ENCODE data around the gene ING4. TPM values are rescaled to one million over a fixed set of nuclear protein-coding genes. Genes with fewer than 3 reads are reported as not detected.

ING4 gene
- total and polyA plus RNA-seq, 8 donors, result 8.7 to 53.6 (median 38.6) TPM

DNA sequence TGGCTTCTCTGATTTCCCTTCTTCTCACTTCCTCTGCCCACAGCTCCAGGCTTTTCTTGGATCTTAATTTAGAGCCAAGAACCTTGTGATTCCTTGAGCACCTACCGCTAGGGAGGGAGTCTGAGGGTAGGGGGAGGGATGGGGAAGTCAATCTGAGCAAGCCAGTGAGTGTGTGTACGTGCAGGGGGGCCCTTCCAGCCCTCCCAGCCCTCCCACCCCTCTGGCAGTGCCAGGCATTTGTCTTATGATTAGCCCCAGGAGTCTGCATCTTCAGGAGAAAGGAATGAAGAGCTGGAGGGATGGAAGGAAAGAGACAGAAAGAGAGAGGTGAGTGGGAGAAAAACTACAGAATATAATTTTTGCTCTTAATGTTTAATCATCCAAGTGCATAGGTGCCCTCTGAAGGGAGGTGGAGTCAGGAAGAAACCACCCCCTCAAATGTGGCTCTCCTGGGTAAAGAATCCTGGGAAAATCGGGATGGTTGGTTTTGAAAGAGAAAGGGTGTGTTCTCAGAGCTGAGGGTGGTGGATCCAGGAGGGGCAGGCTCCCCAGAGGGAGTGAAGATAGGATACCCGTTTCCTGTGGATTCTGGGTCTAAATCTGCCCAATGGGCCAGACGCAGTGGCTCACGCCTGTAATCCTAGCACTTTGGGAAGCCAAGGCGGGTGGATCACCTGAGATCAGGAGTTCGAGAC is 35.6 kb upstream of the ING4 start:
- H3K36me3 ChIP-seq, result no peaks in the 10 kb centered on the region
- no peak for DNase-seq
- H3K9me3 ChIP-seq, result no peaks in the 10 kb centered on the region
- no peak overlapping the region for H3K27ac ChIP-seq
- H3K4me1 ChIP-seq, result peaks cover 14 to 22% (median 18%) of the 10 kb centered on the region in 4 donors
- H3K4me3 ChIP-seq, result no peak overlapping the region
- WGBS, 5 donors, result 53 to 60% (median 56%) methylated on average over 8 of the region's 8 CpGs
- H3K27me3 ChIP-seq, result peaks cover 9 to 93% (median 54%) of the 10 kb centered on the region in 3 donors
- intact Hi-C loops (cut with DNase I; ENCODE audit: low total_unique reads), result no loop called here
- TF ChIP-seq, protein P1, sequence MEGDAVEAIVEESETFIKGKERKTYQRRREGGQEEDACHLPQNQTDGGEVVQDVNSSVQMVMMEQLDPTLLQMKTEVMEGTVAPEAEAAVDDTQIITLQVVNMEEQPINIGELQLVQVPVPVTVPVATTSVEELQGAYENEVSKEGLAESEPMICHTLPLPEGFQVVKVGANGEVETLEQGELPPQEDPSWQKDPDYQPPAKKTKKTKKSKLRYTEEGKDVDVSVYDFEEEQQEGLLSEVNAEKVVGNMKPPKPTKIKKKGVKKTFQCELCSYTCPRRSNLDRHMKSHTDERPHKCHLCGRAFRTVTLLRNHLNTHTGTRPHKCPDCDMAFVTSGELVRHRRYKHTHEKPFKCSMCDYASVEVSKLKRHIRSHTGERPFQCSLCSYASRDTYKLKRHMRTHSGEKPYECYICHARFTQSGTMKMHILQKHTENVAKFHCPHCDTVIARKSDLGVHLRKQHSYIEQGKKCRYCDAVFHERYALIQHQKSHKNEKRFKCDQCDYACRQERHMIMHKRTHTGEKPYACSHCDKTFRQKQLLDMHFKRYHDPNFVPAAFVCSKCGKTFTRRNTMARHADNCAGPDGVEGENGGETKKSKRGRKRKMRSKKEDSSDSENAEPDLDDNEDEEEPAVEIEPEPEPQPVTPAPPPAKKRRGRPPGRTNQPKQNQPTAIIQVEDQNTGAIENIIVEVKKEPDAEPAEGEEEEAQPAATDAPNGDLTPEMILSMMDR (IDR thresholded peaks at IDR 0.05), result no peak
- no peak for TF ChIP-seq POLR2AphosphoS5 (IDR thresholded peaks at IDR 0.05)
- TF ChIP-seq POLR2A (IDR thresholded peaks at IDR 0.05), result no peak

DNA sequence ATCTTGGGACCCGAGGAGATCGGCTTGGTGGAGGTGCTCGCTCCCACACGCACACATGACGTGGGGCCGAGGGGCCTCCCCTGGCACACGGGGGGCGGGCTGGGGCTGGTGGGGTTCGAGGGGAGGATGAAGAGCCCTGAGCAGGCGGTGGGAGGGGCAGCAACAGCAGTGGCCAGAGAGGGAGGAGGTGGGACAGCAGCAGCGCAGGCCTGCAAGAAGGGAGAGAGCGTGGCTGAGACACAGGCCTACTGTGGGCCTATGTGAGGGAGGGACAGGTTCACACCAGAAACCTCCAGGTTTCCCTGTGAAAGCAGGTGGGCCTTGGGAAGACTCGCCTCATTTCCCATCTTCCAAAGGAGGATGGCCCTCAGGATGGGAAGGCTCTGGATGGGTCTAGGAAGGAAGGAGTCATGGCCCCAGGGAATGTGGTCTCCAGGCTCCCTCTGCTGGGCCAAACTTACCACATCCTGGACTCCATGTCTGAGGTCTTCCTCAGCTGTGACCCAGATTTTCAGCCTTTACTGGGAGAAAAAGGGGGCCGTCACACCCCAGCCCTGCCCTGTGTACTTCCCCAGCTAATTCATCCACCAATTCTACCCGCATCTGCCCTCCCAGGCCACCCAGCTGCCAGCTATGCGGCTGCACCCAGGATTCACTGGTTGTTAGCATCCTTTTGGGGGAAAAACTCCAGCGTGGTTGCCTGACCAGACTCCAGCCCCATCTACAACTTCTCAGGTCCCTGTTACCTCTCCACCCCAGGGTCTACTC is 34.8 kb upstream of the ING4 start:
- Histone ChIP-seq H3K27me3 (peaks cover 9 to 86% (median 47%) of the 10 kb centered on the region in 3 donors), H3K27ac (no peak overlapping the region), H3K4me1 (peaks cover 14 to 22% (median 18%) of the 10 kb centered on the region in 4 donors), H3K9me3 (no peaks in the 10 kb centered on the region), H3K4me3 (no peak overlapping the region), H3K36me3 (no peaks in the 10 kb centered on the region)
- 58 to 72% (median 65%) methylated on average over 15 to 17 of the region's 17 CpGs for WGBS, 5 donors
- intact Hi-C loops (cut with DNase I; ENCODE audit: low total_unique reads), result no loop called here
- peak; percentile 42 to 67 for DNase-seq
- no peak for TF ChIP-seq POLR2AphosphoS5 (IDR thresholded peaks at IDR 0.05)
- TF ChIP-seq, protein P1 (IDR thresholded peaks at IDR 0.05), result peak in 3 of 7 experiments; percentile 20 to 30 (median 30)

DNA sequence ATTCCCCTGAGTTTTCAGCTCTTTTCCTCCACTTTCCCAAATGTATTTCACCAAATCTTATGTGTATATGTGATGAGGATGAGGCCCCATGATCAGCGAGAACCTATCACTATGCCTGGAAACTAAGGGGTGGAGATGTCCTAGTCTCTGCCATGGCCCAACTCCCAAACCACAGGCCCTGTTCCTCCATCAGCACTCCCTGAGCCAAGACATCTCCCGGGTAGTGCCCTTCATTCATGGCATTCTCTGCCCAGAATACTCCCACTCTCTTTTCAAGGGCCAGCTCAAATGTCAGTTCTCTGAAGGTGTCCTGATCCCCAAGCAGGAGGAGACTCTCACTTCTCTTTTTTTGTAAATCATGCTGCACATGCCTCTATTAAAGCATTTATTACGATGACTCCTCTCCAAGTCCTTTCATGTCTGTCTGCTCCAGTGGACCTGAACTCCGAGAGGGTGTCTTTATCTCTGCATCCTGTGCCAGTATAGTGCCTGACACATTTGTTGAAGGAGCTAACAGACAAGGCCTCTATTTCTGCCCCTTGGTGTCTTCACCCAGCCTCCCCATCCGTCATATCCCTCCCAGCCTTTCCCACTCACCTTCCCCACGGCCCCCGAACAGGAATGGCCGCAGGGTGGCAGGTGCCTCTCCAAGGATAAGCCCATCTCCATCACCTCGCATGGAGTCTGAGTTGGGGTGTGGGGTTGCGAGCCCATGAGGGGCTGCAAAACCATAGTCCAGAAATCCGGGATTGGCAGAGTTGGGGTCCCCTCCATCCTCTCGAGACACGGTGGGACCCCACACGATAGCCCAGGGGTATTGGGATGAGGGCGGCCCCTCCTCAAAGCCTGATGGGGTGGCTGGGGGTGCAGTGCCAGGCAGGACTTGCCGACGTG is 34.0 kb upstream of the ING4 start:
- intact Hi-C loops (cut with DNase I; ENCODE audit: low total_unique reads), result no loop called here
- no peak overlapping the region for H3K4me3 ChIP-seq
- TF ChIP-seq, protein P1 (IDR thresholded peaks at IDR 0.05), result no peak
- TF ChIP-seq EP300 (IDR thresholded peaks at IDR 0.05), result no peak
- H3K9me3 ChIP-seq, result no peaks in the 10 kb centered on the region
- no peaks in the 10 kb centered on the region for H3K36me3 ChIP-seq
- no peak overlapping the region for H3K27ac ChIP-seq
- peaks cover 9 to 78% (median 40%) of the 10 kb centered on the region in 3 donors for H3K27me3 ChIP-seq
- no peak for DNase-seq
- WGBS, 5 donors, result 72 to 81% (median 77%) methylated on average over 9 to 17 of the region's 17 CpGs
- peaks cover 14 to 22% (median 18%) of the 10 kb centered on the region in 4 donors for H3K4me1 ChIP-seq

Measured in stomach (tissue), 9 donors.